ENCODE measurements around the gene NAT8L.
"Not testable (repeated sequence)": the region's sequence is repeated elsewhere in the genome, so short reads cannot be mapped to it uniquely, and the experiment has no call there.

The NAT8L gene

GRCh38 chr4:2059046-2059725 is at the start of gene NAT8L:
NAT8L (plus strand) TSS chr4:2059327; CDS start chr4:2059512, 185 bp downstream.
- DNase-seq (ENCODE audit: low spot score), result peak; percentile 27

DNA sequence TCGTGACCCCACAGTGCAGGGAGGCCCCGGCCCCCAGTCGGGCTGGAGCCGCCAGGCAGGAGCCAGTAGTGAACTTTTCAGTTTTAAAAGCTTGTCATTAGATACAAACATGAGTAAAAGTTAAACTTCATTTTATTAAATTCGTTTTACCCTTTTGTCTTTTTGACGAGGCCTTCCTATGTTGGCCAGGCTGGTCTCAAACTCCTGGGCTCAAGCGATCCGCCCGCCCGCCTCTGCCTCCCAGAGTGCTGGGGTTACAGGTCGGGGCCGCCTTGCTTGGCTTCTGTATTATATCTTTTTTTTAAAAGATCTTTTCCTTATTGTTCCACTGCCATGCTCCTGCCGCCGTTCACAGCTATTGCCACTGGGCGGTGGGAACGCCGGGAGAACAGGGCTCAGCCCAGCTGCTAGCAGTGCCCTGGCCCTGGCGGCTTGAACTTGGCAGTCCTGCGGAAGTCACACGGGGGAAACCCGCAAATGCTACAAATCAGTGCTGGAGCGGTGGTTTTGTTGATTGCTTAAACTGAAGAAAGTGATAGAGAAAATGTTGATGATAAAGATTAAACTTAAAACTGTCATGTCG is 49.4 kb upstream of the NAT8L start:
- DNase-seq (ENCODE audit: low spot score), result peak; percentile 86

- no peak for DNase-seq (ENCODE audit: low spot score)
These were observed 47.5 kb upstream of the NAT8L start for GRCh38 chr4:2011583-2011982.

- no peak for DNase-seq (ENCODE audit: low spot score)
These were observed 44.1 kb upstream of the NAT8L start for GRCh38 chr4:2015008-2015407.

DNA sequence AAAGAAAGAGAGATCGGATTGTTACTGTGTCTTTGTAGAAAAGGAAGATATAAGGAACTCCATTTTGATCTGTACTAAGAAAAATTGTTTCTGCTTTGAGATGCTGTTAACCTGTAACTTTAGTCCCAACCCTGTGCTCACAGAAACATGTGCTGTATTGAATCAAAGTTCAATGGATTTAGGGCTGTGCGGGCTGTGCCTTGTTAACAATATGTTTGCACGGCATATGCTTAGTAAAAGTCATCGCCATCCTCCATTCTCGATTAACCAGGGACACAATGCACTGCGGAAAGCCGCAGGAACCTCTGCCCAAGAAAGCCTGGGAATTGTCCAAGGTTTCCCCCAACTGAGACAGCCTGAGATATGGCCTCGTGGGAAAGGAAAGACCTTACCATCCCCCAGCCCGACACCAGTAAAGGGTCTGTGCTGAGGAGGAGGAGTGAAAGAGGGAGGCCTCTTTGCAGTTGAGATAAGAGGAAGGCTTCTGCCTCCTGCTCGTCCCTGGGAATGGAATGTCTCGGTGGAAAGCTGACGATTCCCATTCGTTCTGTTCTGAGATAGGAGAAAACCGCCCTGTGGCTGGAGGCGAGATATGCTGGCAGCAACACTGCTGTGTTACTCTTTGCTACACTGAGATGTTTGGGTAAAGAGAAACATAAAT is 37.6 kb upstream of the NAT8L start:
- DNase-seq (ENCODE audit: low spot score), result not testable (repeated sequence)

DNA sequence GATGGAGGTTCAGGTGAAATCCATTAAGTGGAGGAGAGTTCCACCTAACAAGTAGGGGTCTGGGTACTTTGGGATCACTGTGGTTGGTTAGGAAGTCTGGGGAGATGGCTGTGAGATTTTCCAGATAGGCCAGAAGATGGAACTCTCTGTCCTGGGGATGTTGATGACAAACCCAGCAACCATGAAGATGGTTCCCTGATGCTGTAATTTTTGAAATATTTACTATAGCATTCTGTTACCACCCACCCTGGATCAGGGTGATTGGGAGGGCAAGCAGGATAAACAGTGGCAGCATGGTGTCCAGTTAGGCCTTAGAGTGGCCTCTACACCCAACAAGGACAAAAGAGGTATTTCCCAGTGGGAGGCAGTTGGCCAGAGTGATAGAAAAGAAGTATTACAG is 34.4 kb upstream of the NAT8L start:
- DNase-seq (ENCODE audit: low spot score), result no peak

- no peak for DNase-seq (ENCODE audit: low spot score)
These were observed 33.3 kb upstream of the NAT8L start for GRCh38 chr4:2025817-2026216.

GRCh38 chr4:2027120-2027519 is 32.0 kb upstream of the NAT8L start:
- not testable (repeated sequence) for DNase-seq (ENCODE audit: low spot score)

GRCh38 chr4:2031161-2031560 is 28.0 kb upstream of the NAT8L start:
- DNase-seq (ENCODE audit: low spot score), result not testable (repeated sequence)

- no peak for DNase-seq (ENCODE audit: low spot score)
These were observed 22.8 kb upstream of the NAT8L start for GRCh38 chr4:2036327-2036726.

DNA sequence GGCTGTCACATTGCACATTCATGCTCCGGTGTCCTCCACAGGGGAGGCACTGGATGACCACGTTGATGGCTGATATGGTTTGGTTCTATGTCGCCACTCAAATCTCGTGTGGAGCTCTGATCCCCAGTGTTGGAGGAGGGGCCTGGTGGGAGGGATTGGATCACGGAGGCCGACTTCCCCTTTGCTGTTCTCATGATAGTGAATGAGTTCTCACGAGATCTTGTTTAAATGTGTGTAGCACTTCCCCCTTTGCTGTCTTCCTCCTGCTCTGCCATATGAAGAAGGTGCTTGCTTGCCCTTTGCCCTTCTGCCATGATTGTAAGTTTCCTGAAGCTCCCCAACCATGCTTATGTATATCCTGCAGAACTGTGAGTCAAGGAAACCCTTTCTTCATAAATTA is 22.3 kb upstream of the NAT8L start:
- DNase-seq (ENCODE audit: low spot score), result no peak

GRCh38 chr4:2040391-2041238 is 18.5 kb upstream of the NAT8L start:
- no peak for DNase-seq (ENCODE audit: low spot score)

DNA sequence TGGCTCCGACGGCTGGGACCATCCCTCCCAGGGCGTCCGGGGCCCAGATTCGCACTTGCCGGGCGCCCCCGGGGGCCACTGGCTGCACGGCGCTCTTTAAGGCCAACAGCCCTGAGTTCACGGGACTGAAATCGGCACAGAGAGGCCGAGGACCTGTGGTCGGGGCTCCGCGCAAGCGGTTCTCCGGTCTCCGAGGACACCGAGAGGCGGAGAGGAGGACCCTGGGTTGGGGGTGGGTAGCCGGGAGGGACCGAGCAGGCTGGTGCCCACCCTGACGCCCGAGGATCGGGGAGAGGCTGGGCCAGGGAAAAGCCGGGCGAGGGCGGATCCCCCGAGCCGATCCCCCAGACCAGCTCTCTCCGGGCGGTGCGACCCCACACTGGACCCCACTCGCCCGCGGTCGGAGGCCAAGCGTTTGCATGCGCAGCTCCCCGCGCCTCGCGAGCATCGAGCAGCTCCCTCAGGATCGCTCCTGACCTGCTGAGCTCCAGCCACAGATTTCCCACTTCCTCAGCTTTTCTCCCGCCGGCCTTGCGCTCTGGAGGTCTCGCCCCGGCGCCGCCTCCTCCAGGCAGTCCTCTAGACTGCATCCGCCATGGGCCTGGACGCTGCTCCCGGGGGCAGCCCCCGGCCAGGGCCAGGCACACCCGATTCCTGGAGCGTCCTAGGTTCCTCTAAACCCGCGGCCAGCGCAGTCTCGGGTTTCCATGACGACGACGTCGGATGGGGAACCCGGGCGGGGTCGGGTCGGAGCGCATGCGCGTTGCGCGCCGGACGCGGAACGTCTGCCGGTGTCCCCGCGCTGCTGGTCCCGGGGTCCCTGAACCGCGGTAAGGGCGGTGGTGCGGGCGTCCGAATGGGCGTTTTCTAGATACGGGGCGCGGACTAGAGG is 17.6 kb upstream of the NAT8L start:
- DNase-seq (ENCODE audit: low spot score), result peak; percentile 82

- DNase-seq (ENCODE audit: low spot score), result peak; percentile 25
These were observed 16.8 kb upstream of the NAT8L start for GRCh38 chr4:2042204-2042946.

- DNase-seq (ENCODE audit: low spot score), result no peak
These were observed 16.2 kb upstream of the NAT8L start for GRCh38 chr4:2042947-2043395.

DNA sequence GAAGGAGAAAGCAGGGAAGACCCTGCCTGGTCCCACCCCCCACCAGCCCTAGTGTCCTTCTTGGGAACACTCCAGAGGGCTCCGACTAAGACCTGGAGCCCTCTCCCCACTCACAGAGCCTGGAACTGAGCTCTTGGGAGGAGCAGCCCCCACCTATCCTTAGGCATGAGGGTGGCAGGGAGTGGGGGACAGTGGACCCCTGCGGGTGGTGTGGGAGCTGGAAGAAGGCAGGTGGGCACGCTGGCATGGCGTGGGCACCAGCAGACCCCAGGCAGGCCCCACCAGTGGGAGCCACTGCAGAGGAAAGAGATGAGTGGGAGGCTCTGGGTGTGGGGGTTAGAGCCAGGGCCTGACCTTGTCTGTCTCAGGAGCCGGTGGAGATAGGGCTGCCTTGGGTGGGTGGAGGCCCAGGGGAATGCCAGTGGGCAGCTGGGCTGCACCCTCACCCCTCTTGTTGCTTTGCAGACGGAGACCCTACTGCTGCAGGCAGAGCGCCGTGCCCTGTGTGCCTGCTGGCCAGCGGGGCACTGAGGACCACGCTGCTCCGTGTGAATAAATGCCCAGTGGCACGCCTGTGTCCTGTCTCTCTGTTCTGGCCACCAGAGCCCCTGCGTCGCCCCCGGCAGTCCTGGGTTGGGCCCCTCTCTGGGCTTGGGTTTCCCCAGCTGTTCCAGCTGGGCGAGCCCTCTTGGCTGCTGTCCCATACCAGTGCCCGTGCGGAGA is 15.6 kb upstream of the NAT8L start:
- DNase-seq (ENCODE audit: low spot score), result no peak

DNA sequence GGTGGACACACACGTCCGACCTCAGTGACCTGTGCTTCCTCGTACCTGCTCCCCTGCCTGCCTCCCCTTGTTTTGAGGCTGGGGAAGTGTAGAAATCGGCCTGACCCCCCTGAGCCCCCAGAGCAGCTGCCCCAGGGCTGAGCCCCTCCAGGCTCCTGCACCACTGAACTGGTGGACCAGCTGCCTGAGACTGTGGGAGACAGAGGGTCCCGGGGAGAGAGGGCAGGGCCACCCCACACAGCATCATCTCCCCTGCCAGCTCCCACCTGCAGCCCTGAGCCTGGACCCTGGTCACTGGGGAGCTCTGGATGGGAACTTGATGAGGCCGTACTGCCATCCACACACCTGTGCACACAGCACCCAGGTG is 15.0 kb upstream of the NAT8L start:
- DNase-seq (ENCODE audit: low spot score), result no peak

- no peak for DNase-seq (ENCODE audit: low spot score)
These were observed 14.3 kb upstream of the NAT8L start for GRCh38 chr4:2044542-2045517.

DNA sequence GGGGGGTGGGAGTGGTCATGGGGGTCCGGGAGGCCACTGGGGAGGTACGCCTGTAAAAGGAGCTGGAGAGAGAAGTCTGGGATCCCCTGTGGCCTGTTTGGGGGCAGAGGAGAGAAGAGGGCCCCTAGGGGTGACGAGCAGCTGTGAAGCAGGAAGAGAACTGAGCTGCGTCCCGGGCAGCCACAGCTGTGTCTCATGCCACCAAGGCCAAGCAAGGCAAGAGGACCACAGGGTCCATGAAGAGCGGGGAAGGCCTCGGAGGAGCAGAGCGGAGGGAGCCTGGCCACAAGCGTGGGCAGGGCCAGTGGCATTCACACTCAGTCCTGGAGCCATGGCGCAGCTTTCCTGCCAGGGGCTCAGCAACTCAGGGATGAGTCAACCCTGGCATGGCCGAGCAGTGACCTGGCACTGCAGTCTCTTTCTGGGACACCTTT is 13.6 kb upstream of the NAT8L start:
- DNase-seq (ENCODE audit: low spot score), result peak; percentile 55
